Measurements from ENCODE around the gene RUFY4. TPM values are rescaled to one million over a fixed set of nuclear protein-coding genes. Genes with fewer than 3 reads are reported as not detected.
A peak's percentile ranks its signal among the peaks of the same experiment; 100 is the strongest.
"Not testable (repeated sequence)": the region's sequence is repeated elsewhere in the genome, so short reads cannot be mapped to it uniquely, and the experiment has no call there.

The RUFY4 gene
- total RNA-seq, 1 donor from 2014 or later: 0.36 TPM

DNA sequence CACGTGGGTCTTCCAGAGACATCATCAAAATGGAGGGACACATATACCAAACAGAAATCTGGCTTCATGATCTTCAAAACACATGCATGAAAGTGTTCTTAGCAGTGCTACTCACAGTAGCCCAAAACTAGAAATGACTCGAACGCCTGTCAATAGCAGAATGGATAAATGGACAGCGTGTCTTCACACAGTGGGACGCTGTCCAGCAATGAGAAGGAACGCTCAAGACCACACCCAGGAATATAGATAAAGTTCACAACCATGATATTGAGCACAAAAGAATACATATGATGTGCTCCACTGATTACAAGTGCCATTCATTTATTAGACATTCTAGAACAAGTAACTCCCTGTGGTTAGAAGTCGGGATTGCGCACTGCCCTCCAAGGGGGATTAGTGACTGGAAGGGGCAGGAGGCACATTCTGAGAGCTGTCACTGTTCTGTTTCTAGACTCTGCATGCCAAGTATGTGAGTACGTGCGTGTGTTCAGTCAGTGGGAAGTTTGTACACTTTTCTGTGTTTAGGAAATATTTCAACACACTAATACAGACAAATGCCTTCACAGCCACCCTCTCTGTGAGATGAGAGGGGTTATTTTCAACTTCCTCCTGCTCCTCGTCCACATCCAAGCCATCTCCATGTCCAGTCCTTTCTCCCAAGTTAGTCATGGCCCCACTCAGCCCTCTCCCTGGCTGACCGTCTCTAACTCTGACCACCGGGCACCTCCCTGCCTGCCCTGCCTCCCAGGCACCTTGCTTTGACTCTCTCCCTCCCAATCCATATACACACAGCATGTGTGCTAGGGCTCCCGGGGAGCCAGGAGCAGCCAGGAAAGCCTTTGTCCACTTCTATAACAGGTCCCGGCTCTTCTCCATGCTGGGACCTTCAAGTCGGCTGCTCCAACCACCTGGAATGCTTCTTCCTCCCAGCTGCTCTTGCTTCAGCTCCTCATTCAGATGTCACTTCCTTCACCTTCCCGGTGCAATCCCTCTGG is 39.4 kb upstream of the RUFY4 start:
- ATAC-seq (no peak), DNase-seq (ENCODE audit: low spot score) (no peak)
- intact Hi-C loops (cut with DNase I): loop anchor here (5.0 kb wide), 1 partner anchor 37 kb away; no protein-coding TSS in a partner anchor

DNA sequence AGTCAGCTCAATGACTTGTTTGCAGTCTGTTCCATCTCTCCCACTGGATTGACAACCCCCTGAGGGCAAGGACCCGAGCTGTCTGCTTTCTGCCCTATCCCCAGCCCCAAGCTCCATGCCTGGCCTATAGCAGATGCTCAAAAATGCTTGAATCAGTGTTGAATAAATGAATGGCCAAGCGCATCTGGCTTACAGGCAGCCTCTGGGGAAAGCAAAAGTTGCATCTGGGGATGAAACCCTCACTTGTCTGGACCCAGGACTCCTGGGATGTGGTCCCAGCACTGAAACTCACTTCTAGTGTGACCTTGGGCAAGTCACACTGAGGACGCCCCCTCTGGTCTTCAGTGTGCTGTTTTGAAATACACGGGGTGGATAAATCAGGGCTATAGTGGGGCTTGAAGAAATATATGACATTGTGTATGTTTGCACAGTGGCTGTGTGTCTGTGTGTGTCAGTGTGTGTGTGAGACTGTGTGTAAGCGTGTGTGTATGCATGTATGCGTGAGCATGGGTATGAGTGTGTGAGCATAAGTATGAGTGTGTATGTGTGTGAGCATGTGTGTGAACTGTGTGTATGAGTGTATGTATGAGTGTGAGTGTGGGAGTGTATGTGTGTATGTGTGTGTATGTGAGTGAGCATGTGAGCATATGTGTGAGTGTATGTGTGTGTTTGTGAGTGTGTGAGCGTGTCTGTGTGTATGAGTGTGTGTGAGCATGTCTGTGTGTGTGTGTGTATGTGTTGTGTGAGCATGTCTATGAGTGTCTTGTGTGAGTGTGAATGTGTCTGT is 38.5 kb upstream of the RUFY4 start:
- ATAC-seq: no peak
- intact Hi-C loops (cut with DNase I): loop anchor here (5.0 kb wide), 1 partner anchor 38 kb away; no protein-coding TSS in a partner anchor

DNA sequence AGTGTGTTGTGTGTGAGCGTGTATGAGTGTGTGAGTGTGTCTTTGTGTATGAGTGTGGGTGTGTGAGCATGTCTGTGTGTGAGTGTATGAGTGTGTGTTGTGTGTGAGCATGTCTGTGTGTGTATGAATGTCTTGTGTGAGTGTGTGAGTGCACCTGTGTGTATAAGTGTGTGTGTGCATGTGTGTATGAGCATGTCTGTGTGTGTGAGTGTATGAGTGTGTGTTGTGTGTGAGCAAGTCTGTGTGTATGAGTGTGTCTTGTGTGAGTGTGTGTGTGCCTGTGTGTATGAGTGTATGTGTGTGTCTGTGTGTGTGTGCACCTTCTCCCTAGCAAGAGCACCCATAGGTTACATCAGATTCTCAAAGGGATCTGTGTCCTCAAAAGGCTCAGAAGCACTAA is 37.8 kb upstream of the RUFY4 start:
- no peak for ATAC-seq
- intact Hi-C loops (cut with DNase I): loop anchor here (5.0 kb wide), 1 partner anchor 39 kb away; no protein-coding TSS in a partner anchor
- DNase-seq (ENCODE audit: low spot score): no peak

More for the DNA sequence above, 38.5 kb upstream of the RUFY4 start:
- DNase-seq (ENCODE audit: low spot score): no peak

DNA sequence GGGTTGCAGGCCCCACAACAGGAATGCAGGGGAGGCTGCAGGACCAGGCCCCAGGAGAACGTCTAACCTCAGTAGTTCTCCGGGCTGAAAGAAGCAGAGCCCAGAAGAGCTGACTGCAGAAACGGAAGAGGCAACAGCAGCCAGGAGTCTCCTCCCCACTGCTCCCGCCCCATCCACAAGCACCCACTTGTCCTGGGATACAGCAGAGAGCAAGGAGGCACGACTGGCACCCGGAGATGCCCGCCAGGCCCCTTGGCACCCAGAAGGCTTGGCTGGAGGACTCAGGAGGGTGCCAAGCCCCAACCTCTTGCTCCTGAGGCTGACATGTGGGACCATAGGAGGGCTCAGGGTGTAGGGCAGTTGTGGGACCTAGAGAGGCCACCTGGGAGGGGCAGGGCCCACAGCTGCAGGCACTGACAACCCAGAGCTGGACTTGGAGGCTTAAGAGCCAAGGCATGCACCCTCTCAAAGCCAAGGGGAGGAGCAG is 37.2 kb upstream of the RUFY4 start:
- no peak for ATAC-seq
- no peak for DNase-seq (ENCODE audit: low spot score)
- intact Hi-C loops (cut with DNase I): loop anchor here (5.0 kb wide), 1 partner anchor 40 kb away; no protein-coding TSS in a partner anchor

DNA sequence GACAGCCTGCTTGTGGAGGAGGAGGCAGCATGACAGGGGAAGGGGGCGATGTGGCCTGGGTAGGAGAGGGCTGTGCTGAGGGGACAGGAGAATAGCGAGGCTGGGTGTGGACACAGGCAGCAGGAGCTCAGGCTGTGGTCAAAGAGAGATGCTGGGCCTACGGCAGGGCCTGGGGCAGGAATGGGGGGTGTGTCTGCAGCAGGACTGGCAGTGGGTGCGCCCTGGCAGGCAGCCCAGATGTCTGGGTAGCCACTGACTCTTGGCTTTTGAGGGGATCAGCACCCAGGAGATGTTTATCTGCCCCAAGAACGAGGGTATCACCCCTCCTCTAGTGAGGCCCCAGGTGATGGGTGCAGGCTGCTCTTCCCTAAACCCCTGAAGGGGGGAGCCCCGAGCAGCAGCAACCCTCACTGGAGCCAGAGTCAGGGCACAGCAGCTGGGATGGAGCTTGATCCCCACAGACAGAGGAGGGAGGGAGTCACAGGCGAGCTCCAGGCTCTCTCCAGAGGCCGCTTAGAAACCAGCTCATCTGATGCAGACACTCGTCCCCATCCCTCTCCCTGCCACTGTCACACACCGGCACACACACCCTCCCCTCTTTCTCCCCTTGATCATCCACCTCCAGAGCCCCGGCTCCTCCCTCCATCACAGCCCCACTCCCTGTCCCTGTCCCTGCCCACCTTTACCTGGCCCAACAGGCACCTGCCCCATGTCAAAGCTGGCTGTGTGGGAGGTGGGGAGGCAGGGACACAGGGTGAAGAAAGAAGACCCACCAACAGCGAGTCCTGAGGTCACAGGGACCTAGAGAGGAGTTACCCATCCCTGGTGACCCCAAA is 36.5 kb upstream of the RUFY4 start:
- intact Hi-C loops (cut with DNase I): loop anchor here (5.0 kb wide), 1 partner anchor 40 kb away; no protein-coding TSS in a partner anchor
- DNase-seq (ENCODE audit: low spot score): no peak
- no peak for ATAC-seq

DNA sequence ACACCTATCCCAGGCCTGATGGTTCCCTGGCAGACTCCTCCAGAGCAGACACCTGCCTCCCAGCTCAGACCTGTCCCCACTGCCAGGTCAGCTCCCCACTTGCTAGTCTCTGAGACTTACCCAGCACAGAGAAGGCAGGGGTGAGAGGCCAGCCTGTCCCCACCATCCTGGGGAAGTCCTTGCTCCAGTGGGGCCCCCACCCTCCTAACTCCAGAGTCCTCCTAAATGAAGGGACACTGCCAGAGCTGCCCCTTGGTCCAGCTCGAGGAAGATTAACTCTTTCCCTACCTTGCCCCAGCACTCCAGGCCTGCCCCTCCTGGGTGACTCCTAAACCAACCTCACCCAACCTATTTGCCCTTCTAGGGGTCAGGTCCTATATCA is 35.9 kb upstream of the RUFY4 start:
- intact Hi-C loops (cut with DNase I): loop anchor here (5.0 kb wide), 1 partner anchor 41 kb away; no protein-coding TSS in a partner anchor
- DNase-seq (ENCODE audit: low spot score): no peak
- no peak for ATAC-seq

DNA sequence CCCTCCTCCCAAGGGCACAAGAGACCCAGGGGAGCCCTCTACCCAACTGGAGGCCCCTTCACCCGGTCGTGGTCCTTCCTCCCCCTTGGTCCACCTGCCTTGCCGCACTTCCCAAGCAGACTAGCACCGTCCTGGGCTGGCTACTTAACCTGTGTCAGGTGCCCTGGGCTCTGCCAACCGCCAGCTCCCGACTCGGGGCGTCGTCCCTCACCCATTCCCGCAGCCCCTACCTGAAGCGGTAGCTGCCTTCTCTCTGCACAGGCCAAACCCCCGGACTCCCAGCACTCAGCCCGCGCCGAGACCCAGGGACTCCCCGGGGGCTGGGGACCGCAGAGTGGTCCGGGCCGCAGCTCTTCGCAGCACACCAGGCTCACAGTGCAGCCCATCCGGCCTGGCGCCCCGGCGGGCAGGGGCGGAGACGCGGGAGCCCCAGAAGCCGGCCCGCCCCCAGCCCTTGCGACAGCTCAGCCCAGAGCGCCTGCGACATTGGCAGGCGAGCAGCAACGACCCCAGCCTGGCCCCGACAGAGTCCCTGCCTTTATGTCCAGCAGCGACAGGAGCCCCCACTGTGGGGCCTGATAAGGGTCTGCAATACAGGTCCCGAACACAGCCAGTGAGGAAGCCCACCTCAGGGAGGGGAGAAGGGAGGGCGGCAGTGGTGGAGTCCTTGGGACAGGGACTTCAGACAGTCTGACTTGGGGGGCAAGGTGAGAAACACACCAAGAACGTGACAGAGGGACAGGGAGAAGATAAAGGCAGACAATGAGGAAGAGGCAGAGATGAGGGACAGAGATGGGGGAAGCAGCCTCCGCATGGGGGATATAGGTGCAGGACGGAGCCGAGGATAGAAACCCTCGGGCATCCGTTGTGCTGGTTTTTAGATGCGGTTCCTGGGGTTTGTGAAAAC is 35.2 kb upstream of the RUFY4 start:
- DNase-seq (ENCODE audit: low spot score) (no peak), ATAC-seq (no peak)
- intact Hi-C loops (cut with DNase I): loop anchor here (5.0 kb wide), 1 partner anchor 42 kb away; no protein-coding TSS in a partner anchor

DNA sequence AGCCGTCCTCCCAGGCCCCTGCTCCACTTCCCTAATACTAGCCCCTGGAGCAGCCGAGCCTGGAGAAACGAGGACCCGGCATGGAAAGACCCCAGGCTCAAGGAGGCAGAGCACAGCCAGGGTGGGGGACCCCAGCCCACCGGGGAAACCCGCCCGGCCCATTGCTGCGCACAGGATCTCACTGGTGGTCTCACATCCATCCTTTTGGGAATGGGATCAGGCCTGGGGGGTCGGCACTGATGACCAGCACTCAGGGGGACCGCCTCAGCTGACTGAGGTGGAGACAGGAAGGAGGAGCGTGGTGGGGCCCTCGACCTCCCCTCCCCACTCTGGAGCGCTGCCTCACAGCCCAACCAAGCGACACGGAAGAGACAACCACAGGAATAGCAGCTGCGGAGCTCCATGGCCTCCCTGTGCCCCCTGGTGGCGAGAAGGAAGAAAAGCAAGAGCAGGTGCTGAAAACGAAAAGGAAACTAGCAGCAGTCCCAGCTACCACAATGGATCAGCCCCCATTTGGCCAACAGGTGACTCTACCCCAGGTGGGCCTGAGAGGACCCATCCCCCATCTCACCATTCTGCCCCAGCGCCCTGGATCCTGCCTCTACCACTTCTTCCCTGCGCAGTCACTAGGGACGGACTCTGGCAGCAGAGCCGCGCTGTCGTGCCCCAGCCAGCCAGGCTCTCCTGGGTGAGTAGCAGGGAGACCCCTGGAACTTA is 34.4 kb upstream of the RUFY4 start:
- ATAC-seq: peak; percentile 88
- intact Hi-C loops (cut with DNase I): loop anchor here (5.0 kb wide), 1 partner anchor 42 kb away; no protein-coding TSS in a partner anchor
- not testable (repeated sequence) for DNase-seq (ENCODE audit: low spot score)

DNA sequence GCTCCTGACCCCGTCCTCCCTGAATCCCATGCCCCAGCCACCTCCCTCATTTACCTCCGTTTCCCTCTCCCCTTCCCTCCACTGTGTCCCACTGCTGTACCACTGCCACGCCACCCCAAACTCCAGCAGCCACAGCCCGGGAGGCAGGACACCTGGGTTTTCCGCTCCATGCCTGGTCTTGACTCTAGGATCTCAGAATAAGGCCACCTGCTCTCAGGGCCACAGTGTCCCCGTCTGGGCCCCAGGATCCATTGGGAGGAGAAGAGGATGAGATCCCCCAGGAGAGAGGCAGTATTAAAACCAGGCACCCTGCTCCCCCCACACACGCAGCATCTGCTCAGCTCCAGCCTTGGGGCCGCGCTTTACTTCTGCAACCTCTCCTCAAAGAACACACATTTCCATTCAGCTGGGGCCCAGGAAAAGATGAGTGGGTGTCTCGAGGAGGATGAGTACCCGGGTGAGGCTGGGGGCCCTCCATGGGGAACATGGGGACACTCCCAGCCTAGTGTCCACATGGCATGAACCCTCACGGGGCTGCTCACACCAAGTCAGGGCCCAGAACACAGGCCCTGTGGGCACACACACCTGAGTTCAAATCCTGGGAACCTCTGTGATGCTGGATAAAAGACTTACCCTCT is 33.5 kb upstream of the RUFY4 start:
- ATAC-seq (peak; percentile 3), DNase-seq (ENCODE audit: low spot score) (no peak)
- intact Hi-C loops (cut with DNase I): no loop called here

DNA sequence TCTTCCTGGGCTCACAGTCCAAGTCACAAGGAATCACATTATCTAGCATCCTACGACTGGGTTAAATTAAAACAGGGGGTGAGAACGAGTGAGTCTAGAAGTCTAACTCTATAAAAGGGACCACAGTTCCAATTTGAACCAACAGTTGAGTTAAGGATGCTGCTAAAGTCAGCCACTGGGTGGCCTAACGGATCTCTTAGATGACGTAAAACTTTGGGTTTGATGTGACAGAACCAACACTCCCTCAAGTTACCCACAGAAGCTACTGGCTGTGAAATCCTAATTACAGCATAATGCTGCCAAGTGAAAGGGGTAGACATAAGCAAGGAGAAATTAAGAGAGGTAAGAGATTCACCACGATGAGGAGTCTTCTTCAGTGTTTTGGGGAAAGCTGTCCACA is 32.7 kb upstream of the RUFY4 start:
- ATAC-seq (no peak), DNase-seq (ENCODE audit: low spot score) (no peak)
- intact Hi-C loops (cut with DNase I): no loop called here

DNA sequence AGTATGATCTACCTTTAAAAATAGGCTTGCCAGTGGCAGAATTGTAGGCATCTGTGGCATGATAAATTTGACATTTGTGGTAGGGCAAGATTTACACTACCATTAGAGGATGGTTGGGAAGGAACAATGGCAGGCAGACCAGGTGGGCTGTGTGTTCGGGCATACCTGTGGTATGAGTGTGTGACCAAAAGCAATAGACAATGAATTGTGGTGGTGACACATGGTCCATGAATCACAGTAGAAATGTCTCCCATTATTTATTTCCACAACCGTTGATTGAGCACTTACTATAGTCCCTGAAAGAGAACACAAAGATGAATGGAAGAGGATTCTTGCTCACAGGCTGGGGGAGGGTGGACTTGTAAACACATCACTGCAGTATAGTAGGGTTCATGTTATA is 29.9 kb upstream of the RUFY4 start:
- no peak for DNase-seq (ENCODE audit: low spot score)
- intact Hi-C loops (cut with DNase I): no loop called here

DNA sequence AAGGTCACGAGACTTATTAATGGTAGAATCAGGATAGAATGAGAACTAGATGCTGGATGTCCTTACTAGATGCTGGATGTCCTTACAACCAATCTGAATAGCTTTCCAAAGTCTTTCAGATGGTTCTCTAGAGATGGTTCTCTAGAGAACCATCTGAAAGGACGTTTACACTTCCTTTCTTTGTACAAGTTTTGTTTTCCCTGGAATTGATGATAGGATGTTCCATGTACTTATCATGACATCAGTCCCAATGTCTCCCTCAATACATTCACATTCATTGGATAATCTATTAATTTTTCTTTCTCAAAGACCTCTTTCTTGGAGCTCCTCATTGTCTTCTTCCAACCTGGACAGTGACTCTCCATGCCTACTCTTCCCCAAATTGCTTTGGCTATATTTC is 28.2 kb upstream of the RUFY4 start:
- ATAC-seq: no peak
- DNase-seq (ENCODE audit: low spot score): no peak
- intact Hi-C loops (cut with DNase I): no loop called here

More for the DNA sequence above, 29.9 kb upstream of the RUFY4 start:
- ATAC-seq: no peak

DNA sequence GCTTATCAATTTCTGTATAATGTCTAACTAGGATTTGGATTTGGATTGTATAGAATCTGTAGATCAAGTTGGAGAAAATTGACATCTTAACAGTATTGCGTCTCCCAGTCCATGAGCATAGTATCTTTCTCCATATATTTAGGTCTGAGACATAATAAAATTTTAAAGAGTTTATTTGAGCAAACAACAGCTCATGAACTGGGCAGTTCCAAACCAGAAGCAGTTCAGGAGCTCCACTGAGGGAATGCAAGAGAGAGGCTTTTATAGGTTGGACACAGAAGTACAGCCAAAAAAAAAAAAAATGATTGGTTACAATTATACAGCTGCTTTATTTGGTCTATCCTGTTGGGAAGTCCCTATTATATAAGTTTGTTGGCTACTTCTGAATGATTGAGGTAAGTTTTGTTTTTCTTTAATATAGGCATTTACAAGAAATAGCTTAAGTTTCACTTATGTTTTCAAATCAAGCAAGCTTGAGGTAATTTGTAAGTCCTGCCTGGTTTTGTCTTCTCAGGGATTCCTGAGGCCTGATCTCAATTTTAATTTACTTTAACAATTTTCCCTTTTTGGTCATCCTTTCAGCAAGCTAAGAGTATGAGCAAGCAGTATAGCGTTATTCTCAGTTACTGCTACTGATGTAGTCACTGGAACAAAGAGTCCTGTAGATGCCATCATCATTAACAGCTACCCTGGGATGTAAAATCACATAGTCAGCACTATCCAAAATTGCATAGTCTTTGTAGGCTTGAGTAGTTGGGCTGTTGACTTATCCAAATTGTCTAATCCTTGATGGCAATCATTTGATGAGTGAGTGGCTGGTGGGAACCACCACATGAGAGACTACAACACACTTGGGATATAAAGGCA is 27.5 kb upstream of the RUFY4 start:
- ATAC-seq: no peak
- no peak for DNase-seq (ENCODE audit: low spot score)
- intact Hi-C loops (cut with DNase I): no loop called here

DNA sequence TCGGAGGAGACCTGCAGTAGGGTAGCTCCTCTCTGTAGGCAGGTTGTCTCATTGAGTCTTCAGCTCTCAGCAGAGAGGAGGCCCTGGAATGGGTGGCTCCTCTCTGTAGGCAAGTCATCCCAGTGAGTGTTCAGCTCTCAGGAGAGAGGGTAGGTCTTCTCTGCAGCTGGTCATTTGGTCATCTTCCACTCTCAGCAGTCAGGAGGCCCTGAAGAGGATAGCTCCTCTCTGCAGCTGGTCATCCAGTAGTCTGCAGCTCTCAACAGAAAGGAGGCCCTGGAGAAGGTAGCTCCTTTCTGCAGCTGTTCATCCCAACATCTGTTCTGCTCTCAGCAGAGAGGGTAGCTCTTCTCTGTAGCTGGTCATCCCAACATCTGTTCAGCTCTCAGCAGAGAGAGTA is 26.0 kb upstream of the RUFY4 start:
- ATAC-seq: no peak
- DNase-seq (ENCODE audit: low spot score): no peak
- intact Hi-C loops (cut with DNase I): no loop called here

DNA sequence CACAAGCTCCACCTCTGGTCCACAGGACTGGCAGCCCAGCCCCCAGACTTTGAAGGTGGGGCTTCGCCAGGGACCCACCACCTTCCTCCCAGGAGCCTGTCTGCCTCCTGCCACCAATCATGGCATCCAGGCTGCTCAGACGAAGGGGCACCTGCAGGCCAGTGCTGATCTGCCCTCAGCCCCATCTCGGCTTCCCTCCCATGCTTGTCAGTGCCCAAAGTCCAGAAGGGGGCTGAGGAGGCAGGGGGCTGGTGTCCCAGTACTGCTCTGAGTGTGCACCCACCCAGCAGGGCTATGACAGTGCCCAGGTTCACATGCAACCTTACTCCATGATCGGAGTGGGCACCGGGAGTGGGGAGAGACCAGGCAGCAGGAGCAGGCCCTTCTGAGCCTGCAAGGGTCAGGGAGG is 25.3 kb upstream of the RUFY4 start:
- DNase-seq (ENCODE audit: low spot score): no peak
- no peak for ATAC-seq
- intact Hi-C loops (cut with DNase I): no loop called here

Data from sciatic nerve (tissue), 2 donors.